ENCODE measurements around the gene QSOX2. TPM values are rescaled to one million over a fixed set of nuclear protein-coding genes. Genes with fewer than 3 reads are reported as not detected.

QSOX2 gene
- total RNA-seq, 4 donors from 2014 or later: 3.4 to 7.2 (median 5.2) TPM

DNA sequence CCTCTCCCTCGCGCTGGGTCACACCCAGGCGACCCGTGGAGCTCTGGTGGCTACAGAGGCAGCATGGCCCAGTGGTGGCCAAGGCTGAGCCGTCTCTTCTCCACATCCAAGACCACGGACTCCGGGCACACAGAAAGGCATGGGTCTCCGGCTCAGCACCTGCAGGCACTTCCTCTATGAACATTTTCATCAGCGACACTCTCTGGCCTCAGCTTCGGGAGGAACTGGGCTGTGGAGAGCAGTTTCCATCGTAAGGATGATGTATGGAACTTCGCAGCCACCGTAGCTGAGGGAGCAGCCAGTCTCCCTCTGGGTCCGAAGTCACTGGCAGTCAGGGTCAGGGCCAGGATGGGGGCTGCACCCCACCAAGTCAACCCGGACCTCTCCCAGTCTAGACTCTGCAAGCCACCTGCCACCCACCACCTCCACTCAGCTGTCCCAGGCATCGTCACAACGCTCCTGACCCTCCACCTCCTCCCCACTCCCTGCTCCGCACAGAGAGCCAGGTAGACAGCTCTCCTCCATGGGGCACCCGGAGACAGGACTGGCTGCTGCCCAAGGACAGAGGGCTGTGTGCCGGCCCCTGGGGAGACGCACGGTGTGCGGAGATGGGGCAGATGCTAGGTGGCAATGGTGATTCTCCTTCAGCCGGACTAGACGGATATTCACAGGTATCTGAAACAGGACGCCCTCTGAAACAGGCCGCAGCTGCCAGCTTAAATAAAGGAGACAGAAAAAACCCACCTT, 9.7 kb downstream of the QSOX2 start:
- WGBS, 2 donors (ENCODE audit: low coverage in 1 of 2): 76% methylated on average over 3 of the region's 27 CpGs; no CpG with 5 or more reads in 1 of the 2 donors
- TF ChIP-seq POLR2A (IDR thresholded peaks at IDR 0.05) (no peak), POLR2AphosphoS5 (IDR thresholded peaks at IDR 0.05) (no peak), EP300 (IDR thresholded peaks at IDR 0.05) (no peak)
- TF ChIP-seq, protein P1, sequence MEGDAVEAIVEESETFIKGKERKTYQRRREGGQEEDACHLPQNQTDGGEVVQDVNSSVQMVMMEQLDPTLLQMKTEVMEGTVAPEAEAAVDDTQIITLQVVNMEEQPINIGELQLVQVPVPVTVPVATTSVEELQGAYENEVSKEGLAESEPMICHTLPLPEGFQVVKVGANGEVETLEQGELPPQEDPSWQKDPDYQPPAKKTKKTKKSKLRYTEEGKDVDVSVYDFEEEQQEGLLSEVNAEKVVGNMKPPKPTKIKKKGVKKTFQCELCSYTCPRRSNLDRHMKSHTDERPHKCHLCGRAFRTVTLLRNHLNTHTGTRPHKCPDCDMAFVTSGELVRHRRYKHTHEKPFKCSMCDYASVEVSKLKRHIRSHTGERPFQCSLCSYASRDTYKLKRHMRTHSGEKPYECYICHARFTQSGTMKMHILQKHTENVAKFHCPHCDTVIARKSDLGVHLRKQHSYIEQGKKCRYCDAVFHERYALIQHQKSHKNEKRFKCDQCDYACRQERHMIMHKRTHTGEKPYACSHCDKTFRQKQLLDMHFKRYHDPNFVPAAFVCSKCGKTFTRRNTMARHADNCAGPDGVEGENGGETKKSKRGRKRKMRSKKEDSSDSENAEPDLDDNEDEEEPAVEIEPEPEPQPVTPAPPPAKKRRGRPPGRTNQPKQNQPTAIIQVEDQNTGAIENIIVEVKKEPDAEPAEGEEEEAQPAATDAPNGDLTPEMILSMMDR (IDR thresholded peaks at IDR 0.05): no peak

DNA sequence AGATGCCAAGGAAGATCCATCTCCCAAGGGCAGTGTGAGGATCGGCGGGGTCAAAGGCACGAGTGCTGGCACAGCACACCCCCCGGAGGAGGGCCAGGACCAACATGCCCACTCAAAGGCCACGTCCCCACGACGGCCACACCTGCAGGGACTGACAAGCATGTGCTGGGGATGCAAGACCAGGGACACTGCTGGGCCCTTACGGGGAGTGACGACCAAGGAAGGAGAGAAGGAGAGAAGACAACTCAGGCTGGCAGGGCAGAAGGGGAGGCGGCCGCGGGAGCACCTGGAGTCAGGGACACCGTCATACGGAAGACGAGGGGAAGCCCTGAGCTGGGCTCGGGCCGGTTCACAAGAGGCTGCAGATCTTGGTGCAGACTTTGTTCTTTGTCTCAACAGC, 10.4 kb downstream of the QSOX2 start:
- no peaks in the 10 kb centered on the region for H3K27me3 ChIP-seq
- no peaks in the 10 kb centered on the region for H3K9me3 ChIP-seq
- peaks cover 0 to 14% (median 0%) of the 10 kb centered on the region in 3 donors for H3K4me1 ChIP-seq
- no peak overlapping the region for H3K4me3 ChIP-seq
- TF ChIP-seq POLR2A (IDR thresholded peaks at IDR 0.05): no peak
- no peak for TF ChIP-seq EP300 (IDR thresholded peaks at IDR 0.05)
- TF ChIP-seq, protein P1 (IDR thresholded peaks at IDR 0.05): no peak
- no peak for TF ChIP-seq POLR2AphosphoS5 (IDR thresholded peaks at IDR 0.05)
- H3K27ac ChIP-seq: no peak overlapping the region
- ATAC-seq: no peak
- 92 to 98% methylated on average over 7 to 10 of the region's 17 CpGs for WGBS, 2 donors (ENCODE audit: low coverage in 1 of 2)
- H3K36me3 ChIP-seq: peaks cover 0 to 54% of the 10 kb centered on the region in 2 donors

More for the DNA sequence above, 9.7 kb downstream of the QSOX2 start:
- H3K4me1 ChIP-seq: peaks cover 0 to 19% (median 0%) of the 10 kb centered on the region in 3 donors
- no peaks in the 10 kb centered on the region for H3K9me3 ChIP-seq
- no peak overlapping the region for H3K4me3 ChIP-seq
- no peak overlapping the region for H3K27ac ChIP-seq
- no peaks in the 10 kb centered on the region for H3K27me3 ChIP-seq
- ATAC-seq: no peak
- H3K36me3 ChIP-seq: peaks cover 0 to 52% of the 10 kb centered on the region in 2 donors

DNA sequence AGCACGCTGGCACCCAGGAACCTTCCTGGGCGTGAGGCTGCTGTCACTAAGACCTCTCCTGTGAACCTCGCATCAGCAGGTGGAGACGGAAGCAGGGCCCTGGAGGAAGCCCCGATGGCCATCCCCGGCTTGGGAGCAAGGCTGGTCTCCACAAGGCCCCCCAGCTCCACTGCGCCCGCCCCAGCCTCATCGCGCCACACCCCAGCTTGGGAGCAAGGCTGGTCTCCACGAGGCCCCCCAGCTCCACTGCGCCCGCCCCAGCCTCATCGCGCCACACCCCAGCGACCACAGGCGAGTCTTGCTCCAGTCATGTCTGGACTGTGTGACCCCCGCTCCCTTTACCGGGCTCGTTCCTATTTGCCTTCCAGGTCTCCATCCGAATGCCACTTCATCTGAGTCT, 11.0 kb downstream of the QSOX2 start:
- Histone ChIP-seq H3K4me1 (peaks cover 0 to 8% (median 0%) of the 10 kb centered on the region in 3 donors), H3K27ac (no peak overlapping the region), H3K27me3 (no peaks in the 10 kb centered on the region), H3K9me3 (no peaks in the 10 kb centered on the region), H3K4me3 (no peak overlapping the region), H3K36me3 (peaks cover 0 to 54% of the 10 kb centered on the region in 2 donors)
- 92 to 100% methylated on average over 6 to 17 of the region's 21 CpGs for WGBS, 2 donors (ENCODE audit: low coverage in 1 of 2)
- TF ChIP-seq POLR2AphosphoS5 (IDR thresholded peaks at IDR 0.05): no peak
- TF ChIP-seq EP300 (IDR thresholded peaks at IDR 0.05): no peak
- ATAC-seq: no peak

DNA sequence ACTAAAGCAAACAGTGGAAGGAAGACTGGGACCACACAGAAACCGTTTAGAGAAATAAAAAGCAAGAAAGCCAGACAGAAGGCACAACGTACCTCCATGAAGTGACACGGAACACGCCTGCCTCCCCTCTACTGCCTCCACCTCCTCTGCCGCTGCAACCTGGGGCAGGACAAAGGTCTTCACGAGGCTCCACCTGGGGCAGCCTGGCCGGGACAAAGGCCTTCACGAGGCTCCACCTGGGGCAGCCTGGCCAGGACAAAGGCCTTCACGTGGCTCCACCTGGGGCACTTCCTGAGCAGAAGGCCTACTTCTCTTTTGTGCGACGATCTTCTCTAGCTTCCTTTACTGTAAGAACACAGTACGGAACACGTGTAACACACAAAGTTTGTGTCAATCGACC, 11.7 kb downstream of the QSOX2 start:
- no peak overlapping the region for H3K27ac ChIP-seq
- TF ChIP-seq, protein P1 (IDR thresholded peaks at IDR 0.05): no peak
- TF ChIP-seq EP300 (IDR thresholded peaks at IDR 0.05): no peak
- TF ChIP-seq POLR2AphosphoS5 (IDR thresholded peaks at IDR 0.05): no peak
- TF ChIP-seq POLR2A (IDR thresholded peaks at IDR 0.05): no peak
- no peak for ATAC-seq
- H3K36me3 ChIP-seq: peaks cover 0 to 54% of the 10 kb centered on the region in 2 donors
- 84 to 88% methylated on average over 9 of the region's 14 CpGs for WGBS, 2 donors (ENCODE audit: low coverage in 1 of 2)
- no peaks in the 10 kb centered on the region for H3K9me3 ChIP-seq
- peaks cover 0 to 1% (median 0%) of the 10 kb centered on the region in 3 donors for H3K4me1 ChIP-seq
- no peak overlapping the region for H3K4me3 ChIP-seq
- no peaks in the 10 kb centered on the region for H3K27me3 ChIP-seq

DNA sequence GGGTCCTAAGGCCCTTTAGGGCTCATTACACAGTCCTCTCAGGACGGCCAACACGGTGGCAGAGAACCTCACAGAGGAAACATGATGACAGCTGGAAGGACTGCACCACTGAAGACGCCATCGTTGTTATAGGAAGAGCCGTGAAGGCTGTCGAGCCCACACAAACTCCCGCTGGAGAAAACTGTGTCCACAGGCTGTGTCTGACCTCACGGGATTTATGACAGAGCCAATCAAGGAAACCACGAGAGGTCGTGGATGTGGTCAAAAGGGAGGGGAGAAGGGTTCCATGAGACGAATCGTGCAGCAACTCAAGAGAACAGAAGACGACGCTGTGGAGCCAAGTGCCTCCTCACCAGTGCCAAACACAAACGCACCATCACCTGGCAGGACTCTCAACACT, 12.2 kb downstream of the QSOX2 start:
- H3K9me3 ChIP-seq: no peaks in the 10 kb centered on the region
- H3K4me1 ChIP-seq: no peaks in the 10 kb centered on the region
- H3K27ac ChIP-seq: no peak overlapping the region
- H3K27me3 ChIP-seq: no peaks in the 10 kb centered on the region
- H3K36me3 ChIP-seq: peaks cover 0 to 54% of the 10 kb centered on the region in 2 donors
- no peak overlapping the region for H3K4me3 ChIP-seq
- 76% methylated on average over 5 to 11 of the region's 15 CpGs for WGBS, 2 donors (ENCODE audit: low coverage in 1 of 2)
- no peak for ATAC-seq
- TF ChIP-seq POLR2AphosphoS5 (IDR thresholded peaks at IDR 0.05): no peak
- TF ChIP-seq EP300 (IDR thresholded peaks at IDR 0.05): no peak
- no peak for TF ChIP-seq POLR2A (IDR thresholded peaks at IDR 0.05)
- TF ChIP-seq, protein P1 (IDR thresholded peaks at IDR 0.05): no peak
